H1 (cell line): ENCODE data around the gene PIAS1. TPM values are rescaled to one million over a fixed set of nuclear protein-coding genes. Genes with fewer than 3 reads are reported as not detected.

Source experiments
- CHD7 ChIP-seq: fragments of 300-600 bp; sonication (generic); IDR thresholded peaks from 2 replicates; pipeline ENCODE4 v1.7.1; 2012; ENCODE audit warnings: low read length, moderate library complexity, mild to moderate bottlenecking, inconsistent platforms; ENCODE audit not compliant: insufficient replicate concordance
- CTBP2 ChIP-seq: IDR thresholded peaks from 2 replicates; pipeline ENCODE4 v1.7.0; 2011; ENCODE audit warnings: borderline replicate concordance, mild to moderate bottlenecking, moderate library complexity, mixed read lengths, low read length; ENCODE audit not compliant: insufficient read depth, insufficient read length
- EP300 ChIP-seq, 2 experiments: IDR thresholded peaks; 1 replicate in 1 of 2; 2 replicates in 1 of 2; pipeline ENCODE4 v1.6.1; 2011 to 2012; ENCODE audit warnings: low read depth in 2 of 2, low read length in 2 of 2, mild to moderate bottlenecking in 2 of 2, borderline replicate concordance in 1 of 2, inconsistent platforms in 1 of 2, moderate library complexity in 1 of 2
- polyA plus RNA-seq, 7 experiments: library from polyadenylated mRNA; depleted of rRNA in 3 of 7; stranded (reverse) in 5 of 7; unstranded in 2 of 7; fragments of >200 nt in 5 of 7; fragments of 200-250 nt in 2 of 7; gene quantifications; 1 replicate in 5 of 7; 2 replicates in 1 of 7; 4 replicates in 1 of 7; pipeline versions ENCODE4 v1.2.1 to v1.2.3, GENCODE V29; 2011 to 2013; ENCODE audit warnings: missing spikeins in 2 of 7, mixed read lengths in 2 of 7
- total RNA-seq: library from RNA; stranded (reverse); fragmentation: NEBNext Ultra II Directional; extraction: Animal tissue kit (Norgen Biotek cat#: 25700); gene quantifications from 2 replicates; pipeline ENCODE4 v1.2.1, GENCODE V29; 2021

PIAS1 gene
- total and polyA plus RNA-seq, 2 of the 8 experiments (the other 6 are each of a cell fraction or from before 2014, with no cell fraction given): 30.8 to 34.5 TPM

DNA sequence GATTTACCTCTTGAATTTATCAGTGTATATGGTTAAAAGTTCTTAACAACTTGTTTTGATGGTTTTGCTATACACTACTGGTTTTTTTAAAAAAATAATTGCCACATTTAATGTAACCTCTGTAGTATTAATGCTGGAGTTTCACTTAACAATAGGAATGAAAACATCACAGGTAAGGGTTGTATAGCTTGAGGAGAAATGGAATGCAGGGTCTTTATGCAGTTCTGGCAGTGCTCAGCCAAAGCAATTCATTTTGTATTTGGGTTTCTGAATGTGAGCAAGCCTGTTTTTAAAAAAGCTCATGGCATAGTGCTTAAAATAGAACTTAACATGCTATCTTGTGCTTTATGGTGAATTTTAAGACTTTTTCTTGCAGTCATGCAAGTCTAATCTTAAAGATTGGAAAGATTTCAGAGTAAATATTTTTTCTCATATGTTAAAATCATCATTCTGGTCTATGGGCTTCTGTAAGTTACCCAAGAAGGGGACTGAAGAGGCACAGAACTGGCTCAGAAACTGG lies 8.9 kb downstream of the PIAS1 start (continued):
- TF ChIP-seq CHD7 (no peak), CTBP2 (no peak), EP300 (IDR thresholded peaks at IDR 0.05; ENCODE audit: borderline replicate concordance in 1 of 2, low read depth in 2 of 2, low read length in 2 of 2) (no peak)
